Adipocyte (in vitro differentiated cells): Measurements from ENCODE around the gene ZNF385A.
"Not testable (repeated sequence)": the region's sequence is repeated elsewhere in the genome, so short reads cannot be mapped to it uniquely, and the experiment has no call there.

Source experiments
- DNase-seq: peaks from one replicate; pipeline ENCODE4 v3.0.0-alpha.2; 2015; ENCODE audit warnings: low read depth
- H3K27me3 ChIP-seq: replicated peaks from 2 replicates; pipeline ENCODE4 v1.7.0; 2013; ENCODE audit warnings: mild to moderate bottlenecking, low read length, moderate library complexity; ENCODE audit not compliant: control insufficient read depth, insufficient read depth
- H3K36me3 ChIP-seq: 2 replicates; pipeline ENCODE4 v1.7.0; 2013; ENCODE audit warnings: low read length, mild to moderate bottlenecking, moderate library complexity; ENCODE audit not compliant: control insufficient read depth, insufficient read depth, severe bottlenecking
- H3K4me1 ChIP-seq: 2 replicates; pipeline ENCODE4 v1.7.0; 2013; ENCODE audit warnings: mild to moderate bottlenecking, low read length, moderate library complexity; ENCODE audit not compliant: control insufficient read depth, insufficient read depth
- H3K4me3 ChIP-seq: 2 replicates; pipeline ENCODE4 v1.7.0; 2013; ENCODE audit warnings: mild to moderate bottlenecking, low read length, moderate library complexity
- H3K9ac ChIP-seq: 2 replicates; pipeline ENCODE4 v1.7.0; 2013; ENCODE audit warnings: mild to moderate bottlenecking, low read length, moderate library complexity
- H3K9me3 ChIP-seq: 2 replicates; pipeline ENCODE4 v1.7.0; 2013; ENCODE audit warnings: mild to moderate bottlenecking, low read length, moderate library complexity; ENCODE audit not compliant: control insufficient read depth

The ZNF385A gene

DNA sequence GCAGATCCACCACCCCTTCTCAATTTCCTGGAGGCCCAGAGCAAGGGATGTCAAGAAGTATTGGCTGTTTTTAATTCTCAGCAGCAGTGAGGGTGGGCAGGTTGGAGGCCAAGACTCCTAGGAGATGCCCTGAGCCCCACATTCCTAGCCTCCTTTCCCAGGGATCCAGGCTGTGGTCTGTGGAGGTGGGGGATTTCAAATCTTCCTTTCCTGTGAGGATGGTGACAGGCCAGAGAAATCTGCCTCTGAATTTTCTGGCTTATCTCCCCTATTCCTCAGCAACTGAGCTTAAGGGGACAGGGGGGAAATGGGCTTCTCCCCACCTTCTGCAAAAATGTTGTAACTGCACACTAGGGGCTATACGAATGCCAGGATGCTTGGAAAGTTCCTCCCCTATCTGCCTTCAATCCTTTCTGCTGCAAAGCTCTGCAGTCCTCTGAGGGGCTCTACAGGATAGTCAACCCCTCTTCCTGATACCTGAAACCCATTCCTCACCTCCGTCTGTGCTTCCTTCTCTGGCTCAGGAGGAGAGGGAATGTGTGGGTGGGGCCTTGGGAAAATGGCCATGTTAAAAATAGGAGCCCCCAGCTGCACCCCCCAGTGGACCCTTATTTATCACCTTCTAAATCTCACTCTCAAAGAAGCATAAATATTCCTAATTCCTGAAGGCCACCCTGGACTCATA is 26.9 kb downstream of the ZNF385A start:
- Histone ChIP-seq H3K9ac (no peak overlapping the region), H3K4me3 (no peak overlapping the region), H3K9me3 (no peaks in the 10 kb centered on the region), H3K27me3 (no peaks in the 10 kb centered on the region), H3K36me3 (no peaks in the 10 kb centered on the region), H3K4me1 (peaks cover 49% of the 10 kb centered on the region)
- DNase-seq: no peak

DNA sequence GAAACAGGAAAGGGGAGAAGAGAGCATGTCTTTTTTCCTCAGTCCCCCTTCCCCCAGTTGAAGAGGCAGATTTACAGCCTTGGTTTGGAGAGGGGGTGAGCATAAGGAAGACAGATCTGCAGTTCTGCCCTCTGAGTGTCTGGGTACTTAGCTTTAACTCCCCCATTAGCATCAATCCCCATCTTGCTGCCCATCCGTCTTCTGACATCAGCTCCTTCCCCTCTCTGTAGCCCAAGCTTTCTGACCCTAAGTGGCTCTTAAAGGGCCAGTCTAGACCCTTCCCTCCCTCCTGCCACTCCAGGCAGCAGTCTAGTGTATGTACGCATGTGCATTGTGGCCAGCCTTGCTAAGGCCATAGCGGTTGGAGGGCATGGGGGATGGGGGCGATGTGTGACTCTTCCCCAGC is 27.6 kb downstream of the ZNF385A start:
- Histone ChIP-seq H3K4me3 (no peak overlapping the region), H3K9ac (no peak overlapping the region), H3K36me3 (no peaks in the 10 kb centered on the region), H3K9me3 (no peaks in the 10 kb centered on the region), H3K4me1 (peaks cover 56% of the 10 kb centered on the region), H3K27me3 (no peaks in the 10 kb centered on the region)
- DNase-seq: no peak

DNA sequence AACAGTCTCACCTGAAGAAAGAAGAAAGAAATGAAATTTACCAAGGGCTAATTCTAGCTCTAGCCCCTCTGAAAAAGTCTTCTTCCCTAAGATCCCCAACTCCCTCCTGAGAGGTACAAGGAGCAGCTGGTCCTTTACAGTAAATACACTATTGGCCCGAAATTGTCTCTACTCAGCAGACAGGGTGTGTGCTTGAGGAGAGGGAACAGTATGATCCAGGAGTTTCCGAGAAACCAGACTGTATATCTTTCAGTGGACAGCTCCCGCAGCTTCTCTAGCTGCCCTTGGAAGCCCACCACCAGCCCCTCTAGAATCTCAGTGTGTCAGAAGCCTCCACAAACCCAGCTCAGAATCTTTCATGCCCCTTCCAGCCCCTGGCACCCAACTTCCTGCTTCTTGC is 28.3 kb downstream of the ZNF385A start:
- Histone ChIP-seq H3K9ac (no peak overlapping the region), H3K27me3 (no peaks in the 10 kb centered on the region), H3K4me3 (no peak overlapping the region), H3K36me3 (no peaks in the 10 kb centered on the region), H3K4me1 (peaks cover 63% of the 10 kb centered on the region), H3K9me3 (no peaks in the 10 kb centered on the region)
- no peak for DNase-seq

DNA sequence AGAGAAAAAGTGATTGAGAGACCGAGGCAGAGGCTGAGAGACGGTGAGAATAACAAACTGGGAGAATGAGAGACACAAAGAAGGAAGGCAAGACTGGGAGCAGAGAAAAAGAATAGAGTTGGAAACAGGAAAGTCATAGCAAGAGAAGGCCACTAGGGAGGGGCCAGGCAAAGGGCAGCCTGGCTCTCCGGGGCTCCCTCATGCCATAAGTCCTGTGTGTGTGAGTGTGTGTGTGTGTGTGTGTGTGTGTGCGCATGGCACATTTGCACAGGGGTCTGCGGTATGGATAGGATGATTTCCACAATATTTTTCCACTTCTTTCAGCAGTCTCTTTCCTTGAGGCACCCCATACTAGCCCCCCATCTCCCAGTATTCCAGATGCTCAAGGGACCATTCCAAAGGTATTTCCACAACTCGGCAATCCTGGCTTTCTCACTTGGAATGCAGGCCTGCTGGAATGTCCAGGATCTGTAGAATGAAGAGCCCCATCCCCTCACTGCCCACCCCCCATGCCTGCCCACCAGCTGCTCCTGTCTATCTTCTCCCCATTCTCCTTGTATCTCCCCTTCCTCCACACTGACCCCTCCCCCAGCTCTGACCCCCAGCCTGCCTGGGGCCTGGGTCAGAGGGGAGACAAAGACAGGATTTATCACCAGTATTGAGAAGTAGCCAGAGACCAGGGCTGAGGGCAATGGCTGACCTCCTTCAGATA is 29.3 kb downstream of the ZNF385A start:
- Histone ChIP-seq H3K27me3 (no peaks in the 10 kb centered on the region), H3K4me1 (peaks cover 68% of the 10 kb centered on the region), H3K9ac (no peak overlapping the region), H3K9me3 (no peaks in the 10 kb centered on the region), H3K36me3 (peaks cover 3% of the 10 kb centered on the region), H3K4me3 (no peak overlapping the region)
- DNase-seq: no peak

DNA sequence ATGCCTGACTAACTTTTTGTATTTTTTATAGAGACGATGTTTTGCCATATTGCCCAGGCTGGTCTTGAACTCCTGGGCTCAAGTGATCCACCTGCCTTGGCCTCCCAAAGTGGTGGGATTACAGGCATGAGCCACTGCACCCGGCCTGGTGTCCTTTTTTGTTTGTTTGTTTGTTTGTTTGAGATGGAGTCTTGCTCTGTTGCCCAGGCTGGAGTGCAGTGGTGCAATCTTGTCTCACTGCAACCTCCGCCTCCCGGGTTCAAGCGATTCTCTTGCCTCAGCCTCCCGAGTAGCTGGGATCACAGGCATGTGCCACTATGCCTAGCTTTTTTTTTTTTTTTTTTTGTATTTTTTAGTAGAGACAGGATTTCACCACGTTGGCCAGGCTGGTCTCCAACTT is 30.3 kb downstream of the ZNF385A start:
- H3K9me3 ChIP-seq, H3K27me3 ChIP-seq, H3K9ac ChIP-seq, H3K4me3 ChIP-seq, DNase-seq: not testable (repeated sequence)
- Histone ChIP-seq H3K36me3 (peaks cover 13% of the 10 kb centered on the region), H3K4me1 (peaks cover 69% of the 10 kb centered on the region)

- Histone ChIP-seq H3K4me3 (no peak overlapping the region), H3K4me1 (peaks cover 62% of the 10 kb centered on the region), H3K27me3 (no peaks in the 10 kb centered on the region), H3K9me3 (no peaks in the 10 kb centered on the region), H3K36me3 (peaks cover 22% of the 10 kb centered on the region), H3K9ac (peak overlapping the region; percentile 27)
- DNase-seq: peak; percentile 29
Observed at GRCh38 chr12:54352891-54353874, 31.4 kb downstream of the ZNF385A start.

- H3K9me3 ChIP-seq: no peaks in the 10 kb centered on the region
- no peak for DNase-seq
Observed at GRCh38 chr12:54352022-54352531, 32.5 kb downstream of the ZNF385A start.

GRCh38 chr12:54351341-54351740 is 33.2 kb downstream of the ZNF385A start:
- no peak overlapping the region for H3K9ac ChIP-seq
- no peaks in the 10 kb centered on the region for H3K9me3 ChIP-seq
- peaks cover 49% of the 10 kb centered on the region for H3K4me1 ChIP-seq
- no peaks in the 10 kb centered on the region for H3K27me3 ChIP-seq
- H3K4me3 ChIP-seq: no peak overlapping the region
- peaks cover 39% of the 10 kb centered on the region for H3K36me3 ChIP-seq
- DNase-seq: no peak

More at GRCh38 chr12:54352022-54352531, 32.5 kb downstream of the ZNF385A start:
- Histone ChIP-seq H3K9ac (no peak overlapping the region), H3K36me3 (peaks cover 33% of the 10 kb centered on the region), H3K27me3 (no peaks in the 10 kb centered on the region), H3K4me1 (peaks cover 56% of the 10 kb centered on the region), H3K4me3 (no peak overlapping the region)

DNA sequence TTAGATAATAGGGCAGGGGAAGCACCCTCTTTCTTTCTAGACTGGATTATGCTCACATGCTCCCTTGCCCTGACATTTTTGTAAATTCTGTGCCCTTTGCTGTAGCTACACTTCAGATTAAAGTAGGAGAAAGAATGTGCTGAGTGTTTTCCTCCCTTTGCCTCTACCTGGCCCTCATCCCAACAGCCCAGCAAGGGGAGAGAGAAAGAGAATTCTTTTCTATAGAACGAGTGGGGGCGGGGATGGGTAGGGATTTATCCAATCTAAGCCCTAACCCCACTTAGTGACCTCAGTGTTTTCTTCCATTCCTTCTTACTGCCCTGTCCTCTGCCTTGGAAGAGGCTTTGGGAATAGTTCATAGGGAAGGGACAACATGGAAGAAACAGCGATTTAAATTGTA is 33.8 kb downstream of the ZNF385A start:
- H3K4me1 ChIP-seq: peaks cover 44% of the 10 kb centered on the region
- H3K9ac ChIP-seq: no peak overlapping the region
- H3K27me3 ChIP-seq: no peaks in the 10 kb centered on the region
- peaks cover 43% of the 10 kb centered on the region for H3K36me3 ChIP-seq
- no peak for DNase-seq
- H3K9me3 ChIP-seq: no peaks in the 10 kb centered on the region
- no peak overlapping the region for H3K4me3 ChIP-seq

GRCh38 chr12:54349679-54350078 is 34.9 kb downstream of the ZNF385A start:
- H3K4me1 ChIP-seq: peaks cover 44% of the 10 kb centered on the region
- no peak overlapping the region for H3K4me3 ChIP-seq
- no peaks in the 10 kb centered on the region for H3K9me3 ChIP-seq
- DNase-seq: no peak
- peak overlapping the region; percentile 27 for H3K9ac ChIP-seq
- H3K27me3 ChIP-seq: no peaks in the 10 kb centered on the region
- H3K36me3 ChIP-seq: peaks cover 52% of the 10 kb centered on the region

DNA sequence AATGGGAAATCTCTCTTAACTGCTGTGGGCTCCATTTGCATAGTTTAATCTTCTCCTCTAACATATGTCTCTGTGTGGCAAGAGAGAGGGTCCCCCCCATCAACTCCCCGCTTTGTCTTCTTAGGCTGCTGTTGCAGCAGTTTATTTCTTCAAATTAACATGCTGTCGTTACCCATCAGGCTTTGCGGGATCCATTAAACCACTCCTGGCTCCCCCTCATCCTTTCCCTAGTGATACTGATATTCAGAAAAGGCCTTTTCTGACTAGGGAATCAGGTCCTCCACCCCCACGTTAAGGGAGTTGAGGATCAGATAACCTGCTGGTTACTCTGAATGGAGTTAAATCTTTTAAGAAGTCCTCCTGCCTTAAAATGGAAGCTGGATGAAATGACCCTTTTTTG is 35.5 kb downstream of the ZNF385A start:
- Histone ChIP-seq H3K4me3 (no peak overlapping the region), H3K27me3 (no peaks in the 10 kb centered on the region), H3K36me3 (peaks cover 52% of the 10 kb centered on the region), H3K9ac (no peak overlapping the region), H3K9me3 (no peaks in the 10 kb centered on the region), H3K4me1 (peaks cover 44% of the 10 kb centered on the region)
- DNase-seq: no peak
